ENCODE data around the gene ETNPPL.

DNA sequence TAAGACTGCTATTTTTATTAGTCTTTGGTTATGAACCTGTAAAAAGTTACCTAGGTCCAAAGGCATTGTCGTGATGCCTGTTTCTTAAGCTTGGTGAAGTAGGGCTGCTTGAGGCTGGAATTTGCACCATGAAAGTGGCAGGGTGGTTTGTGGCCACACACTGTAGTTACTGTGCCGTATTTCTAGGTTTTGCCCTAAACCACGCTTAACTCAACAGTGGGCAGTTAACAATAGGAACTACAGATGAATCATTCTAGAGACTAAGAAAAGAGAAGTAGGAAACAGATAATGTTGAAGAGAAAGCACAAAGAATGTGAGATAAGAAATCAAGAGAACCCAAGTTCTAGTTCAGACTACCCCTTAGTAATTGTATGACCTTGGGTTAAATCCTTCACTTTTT, 11.5 kb downstream of the ETNPPL start:
- TF ChIP-seq, protein P1, sequence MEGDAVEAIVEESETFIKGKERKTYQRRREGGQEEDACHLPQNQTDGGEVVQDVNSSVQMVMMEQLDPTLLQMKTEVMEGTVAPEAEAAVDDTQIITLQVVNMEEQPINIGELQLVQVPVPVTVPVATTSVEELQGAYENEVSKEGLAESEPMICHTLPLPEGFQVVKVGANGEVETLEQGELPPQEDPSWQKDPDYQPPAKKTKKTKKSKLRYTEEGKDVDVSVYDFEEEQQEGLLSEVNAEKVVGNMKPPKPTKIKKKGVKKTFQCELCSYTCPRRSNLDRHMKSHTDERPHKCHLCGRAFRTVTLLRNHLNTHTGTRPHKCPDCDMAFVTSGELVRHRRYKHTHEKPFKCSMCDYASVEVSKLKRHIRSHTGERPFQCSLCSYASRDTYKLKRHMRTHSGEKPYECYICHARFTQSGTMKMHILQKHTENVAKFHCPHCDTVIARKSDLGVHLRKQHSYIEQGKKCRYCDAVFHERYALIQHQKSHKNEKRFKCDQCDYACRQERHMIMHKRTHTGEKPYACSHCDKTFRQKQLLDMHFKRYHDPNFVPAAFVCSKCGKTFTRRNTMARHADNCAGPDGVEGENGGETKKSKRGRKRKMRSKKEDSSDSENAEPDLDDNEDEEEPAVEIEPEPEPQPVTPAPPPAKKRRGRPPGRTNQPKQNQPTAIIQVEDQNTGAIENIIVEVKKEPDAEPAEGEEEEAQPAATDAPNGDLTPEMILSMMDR (IDR thresholded peaks at IDR 0.05) = no peak
- TF ChIP-seq ZFX (IDR thresholded peaks at IDR 0.05; ENCODE audit: borderline replicate concordance) = no peak
